ENCODE results near the gene LRRC42.

The LRRC42 gene

GRCh38 chr1:54004481-54005049 is 58.4 kb downstream of the LRRC42 start:
- DNase-seq (ENCODE audit: low spot score) = no peak

DNA sequence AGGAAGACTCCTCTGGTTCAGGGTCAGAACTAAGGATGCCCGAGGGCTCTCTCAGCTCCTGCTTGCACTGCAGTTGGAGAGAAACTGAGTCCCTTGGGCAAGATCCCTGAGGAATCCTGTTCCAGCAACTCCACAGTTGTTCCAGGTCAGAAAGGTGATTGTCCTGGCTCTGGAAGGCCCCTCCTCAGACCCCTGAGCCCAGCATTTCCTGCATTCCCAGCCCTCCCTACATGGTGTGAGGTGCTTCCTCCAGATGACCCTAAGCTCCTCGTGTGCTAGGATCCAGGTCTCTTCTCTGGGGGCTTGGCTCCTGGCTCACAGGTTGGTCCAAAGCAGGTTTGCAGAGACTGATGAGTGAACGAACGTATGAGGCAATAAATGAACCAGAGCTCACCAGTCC is 60.4 kb downstream of the LRRC42 start:
- no peak for DNase-seq (ENCODE audit: low spot score)

- no peak for DNase-seq (ENCODE audit: low spot score)
Observed at GRCh38 chr1:54007613-54008012, 61.5 kb downstream of the LRRC42 start.

- DNase-seq (ENCODE audit: low spot score) = no peak
Observed at GRCh38 chr1:54008876-54009275, 62.7 kb downstream of the LRRC42 start.

- no peak for DNase-seq (ENCODE audit: low spot score)
Observed at GRCh38 chr1:54009406-54009805, 63.3 kb downstream of the LRRC42 start.

GRCh38 chr1:54010415-54011117 is 64.4 kb downstream of the LRRC42 start:
- DNase-seq (ENCODE audit: low spot score) = no peak

DNA sequence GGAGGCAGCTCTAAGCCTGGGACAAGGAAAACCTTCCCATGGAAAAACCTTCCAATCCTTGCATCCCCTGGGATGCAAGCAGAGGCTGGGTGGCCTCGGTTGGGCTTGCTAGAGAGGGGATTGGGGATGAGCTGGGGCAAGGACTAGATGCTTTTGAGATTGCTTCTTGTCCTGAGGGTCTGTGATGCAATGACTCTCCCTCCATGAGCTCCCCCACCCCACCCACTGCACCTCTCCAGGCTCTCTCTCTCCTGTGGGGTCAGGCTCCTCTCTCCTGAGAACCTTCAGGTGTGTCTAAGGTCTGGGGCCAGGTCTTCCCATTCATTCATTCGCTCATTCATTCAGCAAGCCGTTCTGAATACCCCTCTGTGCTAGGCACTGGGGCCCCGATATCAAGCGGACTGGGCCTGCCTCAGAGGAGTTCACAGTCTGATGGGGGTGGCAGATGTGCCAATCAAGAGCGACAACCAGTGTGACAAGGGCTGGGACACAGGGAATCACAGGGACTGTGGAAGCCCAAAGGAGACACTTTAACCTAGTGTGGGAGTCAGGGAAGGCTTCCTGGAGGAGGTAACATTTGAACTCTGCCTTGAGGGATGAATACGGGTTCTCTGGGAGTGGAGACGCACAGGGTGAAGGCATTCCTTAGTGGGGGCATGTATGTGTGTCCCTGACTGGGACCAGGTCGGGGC is 65.3 kb downstream of the LRRC42 start:
- no peak for DNase-seq (ENCODE audit: low spot score)

DNA sequence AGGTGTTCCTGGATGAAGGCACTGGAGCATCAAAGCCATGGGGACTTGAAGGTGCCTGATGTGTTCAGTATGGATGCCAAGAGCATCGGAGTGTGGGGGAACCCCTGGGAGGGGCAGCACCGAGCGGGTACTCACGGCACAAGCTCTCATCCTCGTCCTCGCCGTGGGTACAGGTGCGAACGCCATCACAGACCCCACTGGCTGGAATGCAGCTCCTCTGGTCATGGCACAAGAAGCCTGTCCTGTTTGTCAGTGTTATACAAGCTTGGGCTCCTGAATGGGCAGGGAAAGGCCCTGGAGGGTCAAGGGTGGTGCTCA is 65.8 kb downstream of the LRRC42 start:
- no peak for DNase-seq (ENCODE audit: low spot score)

GRCh38 chr1:54012863-54013262 is 66.7 kb downstream of the LRRC42 start:
- no peak for DNase-seq (ENCODE audit: low spot score)

DNA sequence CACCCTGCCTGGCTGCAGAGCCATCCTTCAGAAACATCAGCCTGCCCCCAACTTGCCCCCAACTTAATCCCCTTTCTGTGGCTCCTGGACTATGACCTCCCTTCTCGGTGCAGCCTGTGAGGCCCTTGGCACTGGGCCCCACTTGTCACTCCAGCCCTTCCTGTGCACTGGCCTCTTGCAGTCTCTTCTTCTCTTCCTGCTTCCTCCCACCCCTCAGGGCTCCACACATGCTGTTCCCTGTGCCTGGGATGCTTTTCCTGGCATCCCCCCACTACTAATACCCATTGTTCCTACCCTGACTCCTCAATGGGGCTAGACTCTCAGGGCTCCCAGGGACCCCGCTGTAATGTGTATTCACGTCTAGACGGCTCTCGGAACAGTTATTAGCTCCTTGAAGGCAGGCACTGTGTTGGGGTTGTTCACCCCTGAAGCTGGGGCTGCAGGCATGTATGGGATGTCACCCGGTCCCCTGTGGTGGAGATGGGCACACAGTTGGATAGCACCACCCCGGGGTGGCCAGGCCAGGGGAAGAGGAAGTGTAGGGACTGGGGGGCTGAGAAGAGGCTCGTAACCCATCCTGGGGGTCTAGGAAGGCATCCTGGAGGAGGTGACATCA is 67.4 kb downstream of the LRRC42 start:
- no peak for DNase-seq (ENCODE audit: low spot score)

GRCh38 chr1:54014009-54014629 is 68.0 kb downstream of the LRRC42 start:
- DNase-seq (ENCODE audit: low spot score) = no peak

- peak; percentile 65 for DNase-seq (ENCODE audit: low spot score)
Observed at GRCh38 chr1:54016343-54017282, 70.5 kb downstream of the LRRC42 start.

Measured in AG20443 (cell line).